ENCODE data around the gene IL1RAPL1.

The IL1RAPL1 gene

DNA sequence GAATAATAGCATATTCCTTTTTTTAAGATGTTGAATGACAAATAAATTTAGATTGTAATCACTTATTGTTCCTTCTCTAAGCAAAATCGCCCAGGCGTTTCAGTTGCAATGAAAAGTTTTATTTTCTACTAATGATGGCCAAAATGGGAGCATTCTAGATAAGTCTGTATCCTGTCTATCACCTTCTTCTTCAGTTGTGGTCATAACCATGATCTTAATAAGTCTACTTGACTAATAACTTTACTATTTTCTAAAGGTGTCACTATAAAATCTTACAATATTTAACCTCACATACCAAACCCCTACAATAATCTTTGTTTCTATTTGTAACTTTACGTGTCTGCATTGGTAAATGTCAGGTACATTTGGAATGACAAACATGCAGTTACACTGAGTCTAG, 904.4 kb downstream of the IL1RAPL1 start:
- ChIA-PET CTCF (interaction anchor here (0.5 kb wide), 1 partner anchor 388 kb away, joined by 4 read pairs; no protein-coding TSS in a partner anchor), POLR2A (ENCODE audit: low non-redundant PET) (no interaction called here)
- TF ChIP-seq, protein P1, sequence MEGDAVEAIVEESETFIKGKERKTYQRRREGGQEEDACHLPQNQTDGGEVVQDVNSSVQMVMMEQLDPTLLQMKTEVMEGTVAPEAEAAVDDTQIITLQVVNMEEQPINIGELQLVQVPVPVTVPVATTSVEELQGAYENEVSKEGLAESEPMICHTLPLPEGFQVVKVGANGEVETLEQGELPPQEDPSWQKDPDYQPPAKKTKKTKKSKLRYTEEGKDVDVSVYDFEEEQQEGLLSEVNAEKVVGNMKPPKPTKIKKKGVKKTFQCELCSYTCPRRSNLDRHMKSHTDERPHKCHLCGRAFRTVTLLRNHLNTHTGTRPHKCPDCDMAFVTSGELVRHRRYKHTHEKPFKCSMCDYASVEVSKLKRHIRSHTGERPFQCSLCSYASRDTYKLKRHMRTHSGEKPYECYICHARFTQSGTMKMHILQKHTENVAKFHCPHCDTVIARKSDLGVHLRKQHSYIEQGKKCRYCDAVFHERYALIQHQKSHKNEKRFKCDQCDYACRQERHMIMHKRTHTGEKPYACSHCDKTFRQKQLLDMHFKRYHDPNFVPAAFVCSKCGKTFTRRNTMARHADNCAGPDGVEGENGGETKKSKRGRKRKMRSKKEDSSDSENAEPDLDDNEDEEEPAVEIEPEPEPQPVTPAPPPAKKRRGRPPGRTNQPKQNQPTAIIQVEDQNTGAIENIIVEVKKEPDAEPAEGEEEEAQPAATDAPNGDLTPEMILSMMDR (conservative IDR thresholded peaks at IDR 0.05; ENCODE audit: low read depth), result no peak
- no peak for DNase-seq (ENCODE audit: low spot score)
- no peak overlapping the region for H3K27ac ChIP-seq

DNA sequence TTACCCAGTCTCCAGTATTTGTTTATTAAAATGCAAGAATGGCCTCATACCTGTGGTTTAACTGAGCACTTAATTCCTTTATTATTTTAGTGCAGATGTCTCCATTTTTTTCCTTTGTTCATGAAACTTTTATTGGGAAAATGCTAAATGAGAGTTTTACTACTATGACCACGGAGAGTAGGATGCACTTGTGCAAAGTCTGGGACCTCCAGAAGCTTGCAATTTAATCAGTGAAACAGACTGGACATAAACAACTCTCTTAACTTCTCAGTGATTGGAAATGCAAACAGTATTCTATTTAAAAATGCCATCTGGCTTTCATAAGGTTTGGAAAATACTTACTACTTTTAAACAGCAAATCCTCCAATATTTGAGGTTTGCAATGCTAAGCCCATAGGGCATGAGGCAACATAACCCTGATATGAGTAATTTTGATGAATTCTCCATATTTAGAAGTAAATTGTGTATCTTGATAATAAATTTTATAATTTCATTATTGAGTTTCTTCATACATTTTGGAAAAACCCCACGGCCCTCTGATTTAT, 909.5 kb downstream of the IL1RAPL1 start:
- DNase-seq (ENCODE audit: low spot score), result no peak
- ChIA-PET CTCF (interaction anchor here (0.6 kb wide), 1 partner anchor 916 kb away, joined by 3 read pairs; no protein-coding TSS in a partner anchor), POLR2A (ENCODE audit: low non-redundant PET) (no interaction called here)
- H3K27ac ChIP-seq, result no peak overlapping the region
- TF ChIP-seq, protein P1 (conservative IDR thresholded peaks at IDR 0.05; ENCODE audit: low read depth), result no peak

DNA sequence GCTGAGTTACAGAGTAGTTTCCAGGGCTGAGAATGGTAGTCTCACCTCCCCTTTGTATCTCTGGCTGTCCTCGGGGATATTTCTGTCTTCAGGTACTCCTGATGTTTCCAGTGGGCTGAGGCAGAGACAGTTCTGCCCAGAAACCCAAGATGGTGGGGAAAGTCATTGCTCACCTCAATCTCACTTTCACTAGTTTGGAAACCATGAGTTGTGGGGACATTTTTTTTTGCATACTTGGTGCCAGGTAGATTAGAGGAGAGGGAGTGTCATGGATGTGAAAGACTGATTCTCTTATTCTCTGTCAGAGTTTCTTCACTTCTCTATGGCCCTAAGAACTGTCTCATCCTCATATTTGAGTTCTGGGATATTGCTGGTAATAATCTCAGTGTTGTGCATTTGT, 919.5 kb downstream of the IL1RAPL1 start:
- ChIA-PET POLR2A (ENCODE audit: low non-redundant PET) (no interaction called here), CTCF (no interaction called here)
- TF ChIP-seq, protein P1 (conservative IDR thresholded peaks at IDR 0.05; ENCODE audit: low read depth), result no peak
- DNase-seq (ENCODE audit: low spot score), result no peak
- no peak overlapping the region for H3K27ac ChIP-seq

DNA sequence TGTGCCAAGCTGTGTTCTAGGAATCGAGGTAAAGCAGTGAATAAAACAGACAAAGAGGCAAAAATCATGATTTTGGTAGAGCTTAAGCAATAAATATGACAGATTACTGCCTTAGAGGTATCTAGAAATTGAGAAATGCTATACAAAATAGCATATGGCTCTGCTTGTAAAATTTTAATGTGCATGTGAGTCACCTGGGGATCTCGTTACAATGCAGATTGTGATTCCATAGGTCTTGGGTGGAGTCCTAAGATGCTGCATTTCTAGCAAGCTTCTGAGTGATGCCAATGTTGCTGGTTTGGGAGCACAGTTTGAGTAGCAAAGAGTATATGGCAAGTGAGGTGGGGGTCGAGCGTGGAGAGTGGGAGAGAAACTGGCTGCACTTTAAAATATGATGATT, 930.9 kb downstream of the IL1RAPL1 start:
- CTCF ChIA-PET, result no interaction called here
- no peak overlapping the region for H3K27ac ChIP-seq

DNA sequence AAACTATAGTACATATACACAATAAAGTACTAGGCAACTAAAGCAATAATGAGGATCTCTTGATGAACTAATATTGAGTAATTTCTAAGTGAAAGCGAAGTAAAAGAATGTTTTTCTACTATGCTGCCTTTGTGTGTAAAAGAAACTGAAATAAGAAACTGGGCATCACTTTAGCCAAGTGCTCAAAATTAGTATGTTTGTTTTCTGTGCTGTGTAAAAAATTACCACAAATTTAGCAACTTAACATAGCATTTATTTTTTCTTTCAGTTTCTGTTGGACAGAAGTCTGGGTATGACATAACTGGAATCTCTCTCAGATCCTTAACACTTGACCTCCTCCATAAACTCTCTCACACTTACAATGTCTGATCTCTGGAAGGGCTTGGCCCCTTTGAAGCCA, 941.0 kb downstream of the IL1RAPL1 start:
- ChIA-PET POLR2A (ENCODE audit: low non-redundant PET) (no interaction called here), CTCF (no interaction called here)
- DNase-seq (ENCODE audit: low spot score), result no peak
- TF ChIP-seq, protein P1 (conservative IDR thresholded peaks at IDR 0.05; ENCODE audit: low read depth), result no peak
- H3K27ac ChIP-seq, result no peak overlapping the region

More for the DNA sequence above, 930.9 kb downstream of the IL1RAPL1 start:
- TF ChIP-seq, protein P1 (conservative IDR thresholded peaks at IDR 0.05; ENCODE audit: low read depth), result no peak
- POLR2A ChIA-PET (ENCODE audit: low non-redundant PET), result interaction anchor here (0.6 kb wide), 1 partner anchor 168 kb away, joined by 4 read pairs; no protein-coding TSS in a partner anchor
- peak; percentile 9 for DNase-seq (ENCODE audit: low spot score)

DNA sequence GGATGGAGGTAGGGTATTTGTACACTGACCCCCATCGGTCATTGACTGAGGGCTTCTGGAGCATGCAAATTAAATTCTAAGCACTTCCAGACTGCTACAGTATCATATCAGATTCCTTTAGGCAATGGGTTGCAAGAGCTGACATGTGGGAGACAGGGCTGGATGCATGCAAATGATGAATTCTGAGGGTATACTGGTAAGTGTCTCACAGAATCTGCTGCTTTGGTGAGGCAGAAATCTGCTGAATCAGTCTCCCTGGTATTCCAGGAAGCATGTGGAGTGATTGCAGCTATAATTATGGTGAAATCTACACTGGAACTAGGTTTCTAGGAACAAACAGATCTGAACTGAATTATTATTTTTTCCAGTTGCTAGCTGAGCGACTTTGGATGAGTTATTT, 943.3 kb downstream of the IL1RAPL1 start:
- ChIA-PET CTCF (no interaction called here), POLR2A (ENCODE audit: low non-redundant PET) (no interaction called here)
- DNase-seq (ENCODE audit: low spot score), result no peak
- H3K27ac ChIP-seq, result no peak overlapping the region
- TF ChIP-seq, protein P1 (conservative IDR thresholded peaks at IDR 0.05; ENCODE audit: low read depth), result no peak

Data from RWPE1 (cell line).